ENCODE measurements around the gene KCNQ1. TPM values are rescaled to one million over a fixed set of nuclear protein-coding genes. Genes with fewer than 3 reads are reported as not detected.

Gene KCNQ1
- total and polyA plus RNA-seq, 2 donors (not counting 3 experiments of a cell fraction or from before 2014, with no cell fraction given): 0.07 to 0.09 TPM

GRCh38 chr11:2846056-2846455 lies 401.2 kb downstream of the KCNQ1 start:
- H3K4me2 ChIP-seq (ENCODE audit: insufficient read depth, low read length): no peak overlapping the region
- POLR2A ChIA-PET: no interaction called here
- TF ChIP-seq EZH2 (IDR thresholded peaks at IDR 0.05; ENCODE audit: borderline replicate concordance, low read depth, low read length, severe bottlenecking): no peak
- no TSS peak for BruUV-seq (replicated peaks)
- no peaks in the 10 kb centered on the region for H4K20me1 ChIP-seq (replicated peaks; ENCODE audit: control insufficient read depth, extremely low read depth, insufficient read depth, low read length)
- no peaks in the 10 kb centered on the region for H3K9me1 ChIP-seq (replicated peaks; ENCODE audit: control insufficient read depth, extremely low read depth, insufficient read depth, low read length)
- intact Hi-C loops (cut with micrococcal nuclease): no loop called here
- no peaks in the 10 kb centered on the region for H3K4me1 ChIP-seq (ENCODE audit: control insufficient read depth, extremely low read depth, insufficient read depth, low read length)
- no peak overlapping the region for H2AFZ ChIP-seq (ENCODE audit: low read depth, low read length)
- FAIRE-seq (no peak), DNase-seq (ENCODE audit: low read depth, low spot score) (no peak)
- H3K36me3 ChIP-seq (ENCODE audit: control insufficient read depth in 2 of 2, extremely low read depth in 1 of 2, insufficient read depth in 2 of 2, low read length in 2 of 2): no peaks in the 10 kb centered on the region
- no peak overlapping the region for H3K9ac ChIP-seq (replicated peaks; ENCODE audit: extremely low read depth, insufficient read depth, low read length)
- CTCF ChIA-PET: no interaction called here
- no peak overlapping the region for H3K4me3 ChIP-seq (replicated peaks in 1 of 3; ENCODE audit: insufficient read depth in 1 of 3, low read depth in 1 of 3, low read length in 3 of 3)
- dilution Hi-C loops (cut with MboI; ENCODE audit: extremely low pct_ligation_motif_present, low sequenced_read_pairs): no loop called here
- H3K27me3 ChIP-seq (ENCODE audit: control insufficient read depth in 2 of 2, insufficient read depth in 2 of 2, low read length in 2 of 2): no peaks in the 10 kb centered on the region
- H3K9me3 ChIP-seq (replicated peaks; ENCODE audit: control insufficient read depth, insufficient read depth, low read length): no peaks in the 10 kb centered on the region
- H3K27ac ChIP-seq (ENCODE audit: insufficient read depth, low read depth, low read length): no peak overlapping the region
- H3K79me2 ChIP-seq (ENCODE audit: control insufficient read depth, insufficient read depth, low read length): no peaks in the 10 kb centered on the region

GRCh38 chr11:2846470-2846869 lies 401.7 kb downstream of the KCNQ1 start:
- no peak overlapping the region for H3K4me2 ChIP-seq (ENCODE audit: insufficient read depth, low read length)
- H3K4me1 ChIP-seq (ENCODE audit: control insufficient read depth, extremely low read depth, insufficient read depth, low read length): no peaks in the 10 kb centered on the region
- no peaks in the 10 kb centered on the region for H3K36me3 ChIP-seq (ENCODE audit: control insufficient read depth in 2 of 2, extremely low read depth in 1 of 2, insufficient read depth in 2 of 2, low read length in 2 of 2)
- no peak for DNase-seq (ENCODE audit: low read depth, low spot score)
- ChIA-PET CTCF (no interaction called here), POLR2A (no interaction called here)
- H3K9me1 ChIP-seq (replicated peaks; ENCODE audit: control insufficient read depth, extremely low read depth, insufficient read depth, low read length): no peaks in the 10 kb centered on the region
- no peak overlapping the region for H3K9ac ChIP-seq (replicated peaks; ENCODE audit: extremely low read depth, insufficient read depth, low read length)
- H3K9me3 ChIP-seq (replicated peaks; ENCODE audit: control insufficient read depth, insufficient read depth, low read length): no peaks in the 10 kb centered on the region
- no peak for FAIRE-seq
- dilution Hi-C loops (cut with MboI; ENCODE audit: extremely low pct_ligation_motif_present, low sequenced_read_pairs) (no loop called here), intact Hi-C loops (cut with micrococcal nuclease) (no loop called here)
- H3K27me3 ChIP-seq (ENCODE audit: control insufficient read depth in 2 of 2, insufficient read depth in 2 of 2, low read length in 2 of 2): no peaks in the 10 kb centered on the region
- no peak overlapping the region for H3K4me3 ChIP-seq (replicated peaks in 1 of 3; ENCODE audit: insufficient read depth in 1 of 3, low read depth in 1 of 3, low read length in 3 of 3)
- no TSS peak for BruUV-seq (replicated peaks)
- H4K20me1 ChIP-seq (replicated peaks; ENCODE audit: control insufficient read depth, extremely low read depth, insufficient read depth, low read length): no peaks in the 10 kb centered on the region
- no peaks in the 10 kb centered on the region for H3K79me2 ChIP-seq (ENCODE audit: control insufficient read depth, insufficient read depth, low read length)
- no peak overlapping the region for H2AFZ ChIP-seq (ENCODE audit: low read depth, low read length)
- TF ChIP-seq JUN (IDR thresholded peaks at IDR 0.05; ENCODE audit: borderline replicate concordance, insufficient read depth, insufficient read length, low read depth) (no peak), MAX (IDR thresholded peaks at IDR 0.05; ENCODE audit: insufficient read depth, insufficient read length) (no peak), POLR2A (IDR thresholded peaks at IDR 0.05; ENCODE audit: low read depth, low read length) (no peak), EZH2 (IDR thresholded peaks at IDR 0.05; ENCODE audit: borderline replicate concordance, low read depth, low read length, severe bottlenecking) (no peak), CTCF (IDR thresholded peaks at IDR 0.05; ENCODE audit: extremely low read depth in 1 of 2, insufficient read depth in 1 of 2, low read depth in 1 of 2, low read length in 2 of 2) (no peak)
- H3K27ac ChIP-seq (ENCODE audit: insufficient read depth, low read depth, low read length): no peak overlapping the region
